Activated CD4-positive, alpha-beta T cell treated with anti-CD3 and anti-CD28 coated beads for 4 hours (primary cell): Measurements from ENCODE around the gene OR4C13.
"Not testable (repeated sequence)": the region's sequence is repeated elsewhere in the genome, so short reads cannot be mapped to it uniquely, and the experiment has no call there.

Experiments
- DNase-seq, 2 donors: peaks; one replicate each; pipeline ENCODE4 v3.0.0-alpha.2; 2020

Gene OR4C13

DNA sequence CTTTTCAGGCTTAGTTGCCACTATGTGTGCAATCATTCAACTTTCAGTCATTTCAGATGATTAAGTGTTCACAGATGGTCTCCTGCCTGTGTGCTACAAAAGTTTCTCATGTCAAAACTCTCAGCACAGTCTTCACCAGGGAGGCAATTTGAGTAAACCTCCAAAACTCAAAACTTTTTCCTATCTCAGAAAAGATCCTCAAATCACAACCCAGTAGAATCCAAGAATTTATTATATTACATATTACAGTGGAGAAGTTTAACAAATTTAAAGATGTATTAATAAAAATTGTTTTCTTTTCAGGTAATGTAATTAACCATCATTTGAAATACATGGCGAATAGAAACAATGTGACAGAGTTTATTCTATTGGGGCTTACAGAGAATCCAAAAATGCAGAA, at the start of gene OR4C13:
Gene OR4C13 (plus strand): TSS at position 301 of the 400 bp plus-strand sequence. CDS start 32 bp downstream, at position 333.
- DNase-seq, result no peak

DNA sequence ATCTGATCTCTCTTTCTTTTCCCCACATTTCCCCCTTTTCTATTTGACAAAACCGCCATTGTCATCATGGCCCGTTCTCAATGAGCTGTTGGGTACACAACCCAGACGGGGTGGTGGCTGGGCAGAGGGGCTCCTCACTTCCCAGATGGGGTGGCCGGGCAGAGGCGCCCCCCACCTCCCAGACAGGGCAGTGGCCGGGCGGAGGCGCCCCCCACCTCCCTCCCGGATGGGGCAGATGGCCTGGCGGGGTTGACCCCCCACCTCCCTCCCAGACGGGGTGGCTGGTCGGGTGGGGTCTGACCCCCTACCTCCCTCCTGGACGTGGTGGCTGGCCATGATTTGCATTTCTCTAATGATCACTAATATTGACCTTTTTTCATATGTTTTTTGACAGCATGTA, 40.7 kb upstream of the OR4C13 start:
- not testable (repeated sequence) for DNase-seq

DNA sequence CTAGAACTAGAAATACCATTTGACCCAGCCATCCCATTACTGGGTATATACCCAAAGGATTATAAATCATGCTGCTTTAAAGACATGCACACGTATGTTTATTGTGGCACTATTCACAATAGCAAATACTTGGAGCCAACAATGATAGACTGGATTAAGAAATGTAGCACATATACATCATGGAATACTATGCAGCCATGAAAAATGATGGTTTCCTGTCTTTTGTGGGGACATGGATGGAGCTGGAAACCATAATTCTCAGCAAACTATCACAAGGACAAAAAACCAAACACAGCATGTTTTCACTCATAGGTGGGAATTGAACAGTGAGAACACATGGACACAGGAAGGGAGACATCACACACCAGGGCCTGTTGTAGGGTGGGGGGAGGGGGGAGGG, 3.5 kb upstream of the OR4C13 start:
- not testable (repeated sequence) for DNase-seq

DNA sequence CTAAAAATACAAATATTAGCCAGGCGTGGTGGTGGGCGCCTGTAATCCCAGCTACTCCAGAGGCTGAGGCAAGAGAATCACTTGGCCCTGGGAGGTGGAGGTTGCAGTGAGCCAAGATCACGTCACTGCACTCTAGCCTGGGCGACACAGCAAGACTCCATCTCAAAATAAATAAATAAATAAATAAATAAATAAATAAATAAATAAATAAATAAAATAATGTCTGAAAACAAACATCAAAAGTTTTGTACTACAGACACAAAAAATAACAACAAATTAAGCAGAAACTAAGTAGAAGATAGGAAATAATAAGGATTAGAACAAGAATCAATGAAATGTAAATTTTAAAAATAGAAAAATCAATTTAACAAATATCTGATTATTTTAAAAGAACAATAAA, 21.2 kb downstream of the OR4C13 start:
- not testable (repeated sequence) for DNase-seq

DNA sequence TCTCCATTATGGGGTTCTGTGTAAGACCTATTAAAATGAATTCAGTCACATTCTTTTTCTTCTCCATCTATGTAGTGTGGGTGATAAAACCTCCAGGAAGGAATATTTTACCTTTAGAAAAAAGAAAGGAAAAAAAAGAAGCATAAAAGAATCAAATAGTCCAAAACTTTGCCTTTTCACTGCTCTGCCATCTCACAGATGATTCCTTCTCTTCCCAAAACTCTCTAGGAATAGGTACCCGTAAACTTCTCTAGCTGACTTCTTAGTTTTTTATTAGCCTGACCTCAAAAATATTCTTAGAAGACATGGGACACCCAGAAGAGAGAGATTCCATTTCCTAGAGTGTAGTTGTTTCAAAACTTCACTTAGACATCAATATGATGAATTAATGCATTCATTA, 30.2 kb downstream of the OR4C13 start, which contains the start of gene OR4C12:
Gene OR4C12 (minus strand): TSS at position 101 of the 400 bp plus-strand sequence. CDS start 34 bp downstream, at position 67.
- DNase-seq, result not testable (repeated sequence)

DNA sequence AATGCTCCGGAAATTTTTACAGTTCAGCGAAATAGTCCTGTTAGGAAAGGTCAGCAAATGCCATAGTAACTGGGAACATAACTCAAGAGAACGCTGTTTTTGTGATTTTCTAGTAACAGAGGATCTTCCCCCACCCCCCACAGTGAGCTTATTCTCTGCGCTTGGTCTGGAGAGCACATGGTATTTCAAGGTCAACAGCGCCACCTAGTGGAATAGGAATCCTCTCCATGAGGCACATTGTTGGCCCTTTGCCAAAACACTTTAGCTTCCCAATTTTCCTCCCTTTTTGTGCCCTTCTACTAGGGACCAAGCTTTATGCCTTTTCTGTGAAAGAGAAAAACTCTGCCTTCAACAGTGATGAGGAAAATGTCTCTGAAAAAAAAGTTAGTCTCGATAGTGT, 43.4 kb downstream of the OR4C13 start:
- peak; percentile 1 to 6 for DNase-seq
